Measurements from ENCODE around the gene FGD2.

FGD2 gene

GRCh38 chr6:36997811-36998722 lies 7.4 kb upstream of the FGD2 start:
- DNase-seq = no peak

DNA sequence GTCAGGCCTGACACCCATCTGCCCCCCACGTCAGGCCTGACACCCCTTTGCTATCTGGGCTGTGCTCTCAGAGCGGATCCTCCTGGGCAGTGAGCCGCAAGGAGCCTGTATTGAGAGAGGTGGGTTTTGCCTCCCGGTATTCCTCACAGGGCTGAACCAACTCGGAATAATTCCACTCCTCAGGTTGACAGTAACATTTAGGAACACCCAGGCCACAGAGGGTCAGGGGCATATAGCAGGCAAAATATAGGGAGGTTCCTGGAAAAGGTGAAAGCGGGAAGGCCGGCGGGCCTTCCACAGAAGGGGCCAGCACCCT lies 6.8 kb upstream of the FGD2 start:
- no peak for DNase-seq

GRCh38 chr6:36999061-36999750 lies 6.2 kb upstream of the FGD2 start:
- no peak for DNase-seq

GRCh38 chr6:36999751-37000125 lies 5.7 kb upstream of the FGD2 start:
- no peak for DNase-seq

DNA sequence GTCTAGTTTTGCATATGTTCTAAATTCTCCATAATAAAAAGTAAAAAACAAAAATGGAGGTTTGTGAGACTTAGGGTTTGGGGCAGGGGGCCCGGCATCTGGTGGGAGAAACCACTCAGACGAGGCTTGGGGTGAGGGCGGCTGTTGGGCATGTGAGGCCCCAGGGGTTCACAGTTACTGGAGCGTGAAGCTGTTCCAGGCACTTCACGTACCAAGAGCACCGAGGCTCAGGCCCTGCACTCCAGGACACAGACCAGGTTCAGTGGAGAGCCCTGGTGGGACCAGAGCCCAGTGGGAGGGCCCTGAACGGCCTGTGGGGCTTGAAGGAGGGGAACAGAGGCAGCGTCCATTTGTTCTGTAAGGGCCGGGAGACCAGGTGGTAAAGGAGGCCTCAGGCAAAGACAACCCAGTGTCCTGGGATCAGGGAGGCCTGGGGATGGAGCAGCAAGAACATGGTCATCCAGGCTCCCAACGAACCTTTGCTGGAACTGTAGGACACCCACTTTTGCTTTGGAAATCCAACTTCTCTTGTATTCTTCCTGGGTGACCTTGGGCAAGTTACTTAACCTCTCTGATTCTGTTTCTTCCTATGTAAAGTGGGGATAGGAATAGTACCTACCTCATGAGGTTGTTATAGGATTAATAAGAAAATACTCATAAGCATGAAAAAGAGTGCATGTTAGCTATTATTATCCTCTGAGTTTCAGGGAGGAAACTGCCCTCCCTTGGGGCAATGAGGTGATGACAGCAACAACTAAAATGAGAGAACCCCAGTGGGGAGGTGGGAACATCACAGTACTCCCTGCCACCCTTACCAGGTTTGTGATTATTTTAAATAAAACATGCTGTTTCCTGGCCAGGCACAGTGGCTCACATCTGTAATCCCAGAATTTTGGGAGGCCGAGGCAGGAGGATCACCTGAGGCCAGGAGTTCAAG lies 1.1 kb upstream of the FGD2 start:
- no peak for DNase-seq

GRCh38 chr6:37005827-37006567 lies 542 bp downstream of the FGD2 start:
- DNase-seq = no peak

- peak; percentile 94 for DNase-seq
Observed at GRCh38 chr6:37006793-37007339, 1.4 kb downstream of the FGD2 start.

DNA sequence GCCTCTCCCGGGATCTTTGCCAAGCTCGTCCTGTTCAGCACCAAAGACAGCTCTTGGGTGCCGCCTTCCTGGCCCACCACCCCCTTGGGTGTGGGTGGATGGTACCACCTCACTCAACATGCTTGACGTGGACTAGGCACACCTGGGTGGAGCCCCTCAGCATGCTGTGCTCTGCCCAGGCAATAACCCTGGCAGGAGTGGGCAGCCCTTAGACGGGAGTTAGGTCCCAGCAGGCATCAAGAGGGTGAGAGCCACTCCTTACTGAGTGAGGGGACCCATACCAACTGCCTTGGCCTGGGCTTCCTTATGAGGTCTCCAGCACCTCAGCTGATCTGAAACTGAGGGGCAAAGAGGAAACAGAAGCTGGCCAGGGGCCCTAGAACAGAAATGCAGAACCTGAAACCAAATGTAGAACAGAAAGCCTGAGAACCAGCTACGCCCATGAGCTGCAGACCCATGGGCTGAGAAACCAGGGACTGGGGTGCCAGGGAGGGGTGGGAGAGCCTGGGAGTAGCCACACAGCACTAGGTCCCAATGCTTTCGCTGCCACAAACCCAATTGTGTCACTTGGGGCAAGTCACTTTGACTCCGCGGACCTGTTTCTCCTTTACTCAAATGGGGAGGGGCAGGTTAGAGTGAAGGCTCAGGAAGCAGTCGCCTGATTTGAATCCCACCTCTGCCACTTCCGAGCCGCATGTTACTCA lies 2.0 kb downstream of the FGD2 start:
- no peak for DNase-seq

GRCh38 chr6:37008484-37009465 lies 3.3 kb downstream of the FGD2 start:
- DNase-seq = no peak

GRCh38 chr6:37010402-37010892 lies 5.0 kb downstream of the FGD2 start:
- DNase-seq = no peak

DNA sequence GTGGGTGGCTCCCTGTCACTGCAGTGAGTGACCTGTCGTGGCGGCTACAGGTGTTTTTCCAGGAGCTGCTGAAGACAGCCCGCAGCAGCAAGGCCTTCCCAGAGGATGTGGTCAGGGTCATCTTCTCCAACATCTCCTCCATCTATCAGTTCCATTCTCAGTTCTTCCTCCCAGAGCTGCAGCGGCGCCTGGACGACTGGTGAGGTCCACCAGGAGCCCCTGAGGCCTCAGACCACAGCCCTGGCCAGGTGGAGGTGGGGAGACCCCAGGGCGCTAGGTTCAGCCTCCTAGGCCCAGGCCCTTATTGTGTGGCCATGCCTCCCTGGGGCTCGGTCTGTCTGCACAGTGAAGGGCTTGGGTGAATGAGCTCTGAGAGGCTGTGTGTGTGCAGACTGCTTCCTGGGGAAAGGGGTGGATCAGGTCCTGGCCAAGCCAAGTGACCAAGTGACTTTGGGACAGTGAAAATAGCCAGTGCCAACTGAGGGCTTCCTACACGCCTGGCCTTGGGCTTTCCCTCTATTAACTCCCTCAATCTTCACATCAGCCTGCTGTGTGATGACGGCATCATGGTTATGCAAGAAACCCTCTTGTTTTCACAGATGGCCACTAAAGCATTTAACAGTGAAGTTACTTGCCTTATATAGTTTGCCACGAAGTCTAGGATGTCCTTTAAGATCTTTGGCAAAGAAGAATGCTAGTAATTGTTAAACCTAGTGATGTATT lies 6.4 kb downstream of the FGD2 start:
- peak; percentile 52 for DNase-seq

DNA sequence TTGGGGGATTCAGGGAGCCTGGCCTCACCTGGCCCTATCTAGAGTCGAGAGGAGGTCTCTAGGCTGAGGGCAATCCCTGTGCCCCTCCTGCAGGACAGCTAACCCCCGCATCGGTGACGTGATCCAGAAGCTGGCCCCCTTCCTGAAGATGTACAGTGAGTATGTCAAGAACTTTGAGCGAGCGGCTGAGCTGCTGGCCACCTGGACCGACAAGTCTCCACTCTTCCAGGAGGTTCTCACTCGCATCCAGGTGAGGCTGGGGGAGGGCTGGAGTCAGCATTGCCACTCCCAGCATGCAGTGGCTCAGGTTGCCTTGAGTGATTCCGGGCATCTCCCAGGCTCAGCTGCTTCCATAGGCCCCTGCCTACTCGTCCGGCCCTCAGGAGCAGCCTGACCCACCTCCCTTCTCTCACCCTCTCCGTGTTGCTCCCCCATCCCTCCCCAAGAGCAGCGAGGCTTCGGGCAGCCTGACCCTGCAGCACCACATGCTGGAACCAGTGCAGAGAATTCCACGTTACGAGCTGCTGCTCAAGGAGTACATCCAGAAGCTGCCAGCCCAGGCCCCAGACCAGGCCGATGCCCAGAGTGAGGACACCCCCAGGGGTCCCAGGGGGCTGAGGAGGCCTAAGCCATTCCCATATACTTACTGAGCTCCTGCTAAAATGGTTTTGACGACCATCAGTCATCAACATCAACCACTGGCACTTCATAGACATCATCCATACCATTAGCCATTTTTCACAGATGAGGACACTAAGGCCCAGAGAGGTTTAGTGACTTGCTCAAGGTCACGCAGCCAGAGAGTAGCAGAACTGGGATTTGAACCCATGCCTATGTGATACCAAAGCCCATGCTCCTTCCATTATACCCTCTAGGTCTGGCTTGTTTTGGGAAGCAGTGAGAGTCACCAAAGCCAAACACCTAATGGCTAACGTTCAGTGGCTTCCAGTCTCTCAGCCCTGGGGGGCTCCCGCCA lies 8.3 kb downstream of the FGD2 start:
- no peak for DNase-seq

DNA sequence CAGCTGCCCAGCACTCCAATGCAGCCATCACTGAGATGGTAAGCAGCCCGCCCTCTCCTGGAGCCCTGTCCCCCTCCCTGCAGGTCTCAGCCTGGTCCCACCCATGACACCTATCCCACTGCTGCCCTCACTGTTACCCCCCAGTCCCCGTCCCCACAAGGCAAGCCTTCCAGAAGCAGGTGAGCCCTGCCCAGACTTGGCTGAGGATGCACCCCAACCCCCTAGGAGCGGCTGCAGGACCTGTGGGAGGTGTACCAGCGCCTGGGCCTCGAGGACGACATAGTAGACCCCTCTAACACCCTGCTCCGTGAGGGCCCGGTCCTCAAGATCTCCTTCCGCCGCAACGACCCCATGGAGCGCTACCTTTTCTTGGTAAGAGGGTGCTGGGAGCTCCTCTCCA lies 9.2 kb downstream of the FGD2 start:
- no peak for DNase-seq

DNA sequence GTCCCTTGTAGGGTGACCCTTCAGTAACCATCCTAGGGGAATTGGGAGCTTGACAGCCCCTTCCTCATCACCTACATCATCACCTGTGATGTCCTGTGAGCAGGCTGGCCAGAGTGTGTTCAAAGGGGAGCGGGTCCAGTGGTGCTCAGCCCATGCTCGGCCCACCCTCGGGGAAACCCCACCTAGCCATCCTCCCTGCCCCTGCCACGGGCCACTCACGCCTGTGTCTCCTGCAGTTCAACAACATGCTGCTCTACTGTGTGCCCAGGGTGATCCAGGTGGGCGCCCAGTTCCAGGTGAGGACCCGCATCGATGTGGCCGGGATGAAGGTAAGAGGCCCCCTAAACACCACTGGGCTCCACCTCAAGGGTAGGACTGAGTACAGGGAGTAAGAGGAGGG lies 10.1 kb downstream of the FGD2 start:
- no peak for DNase-seq

DNA sequence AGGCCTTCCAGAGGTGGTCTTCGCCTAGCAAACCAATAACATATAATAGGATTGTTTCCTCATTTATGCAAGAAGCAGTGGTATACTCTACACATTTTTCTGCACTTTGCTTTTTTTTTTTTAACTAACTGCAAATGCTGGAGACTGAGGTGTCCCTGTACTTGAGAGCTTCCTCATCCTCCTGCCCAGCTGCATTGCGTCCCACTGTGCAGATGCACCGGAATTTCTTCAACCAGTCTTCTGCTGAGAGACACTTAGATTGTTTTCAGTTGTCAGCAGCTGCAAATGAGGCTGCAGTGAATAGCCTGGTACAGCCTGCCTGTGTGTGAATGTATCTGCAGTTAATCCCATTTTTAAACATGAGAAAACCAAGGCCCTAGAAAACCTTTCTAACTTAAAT lies 11.5 kb downstream of the FGD2 start:
- no peak for DNase-seq

DNA sequence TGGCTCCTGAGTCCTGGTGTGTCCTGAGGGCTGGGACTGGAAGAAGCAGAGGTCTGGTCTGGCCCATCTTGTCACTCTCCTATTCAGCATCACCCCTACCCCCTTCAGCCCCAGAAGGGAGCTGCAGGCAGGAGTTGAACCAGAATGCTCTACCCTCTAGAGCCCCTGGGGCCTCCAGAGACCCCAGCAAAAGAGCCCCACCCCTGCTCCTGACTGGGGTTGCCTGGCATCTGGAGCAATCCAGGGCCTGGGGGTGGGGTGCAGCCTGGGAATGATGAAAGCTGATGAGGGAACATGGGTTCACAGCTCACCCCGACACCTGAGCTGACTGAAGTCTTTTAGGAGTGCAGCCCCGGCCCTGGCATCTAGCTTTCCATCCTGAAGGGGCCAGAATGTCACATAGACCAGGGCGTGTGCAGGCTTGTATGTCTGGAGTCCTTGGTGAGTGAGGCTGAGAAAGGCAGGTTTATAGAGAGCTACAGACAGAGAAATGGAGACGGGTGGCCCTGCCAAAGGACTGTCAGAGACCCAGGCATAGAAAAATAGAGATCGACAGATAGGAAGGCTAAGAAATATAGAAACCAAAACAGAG lies 12.2 kb downstream of the FGD2 start:
- no peak for DNase-seq

DNA sequence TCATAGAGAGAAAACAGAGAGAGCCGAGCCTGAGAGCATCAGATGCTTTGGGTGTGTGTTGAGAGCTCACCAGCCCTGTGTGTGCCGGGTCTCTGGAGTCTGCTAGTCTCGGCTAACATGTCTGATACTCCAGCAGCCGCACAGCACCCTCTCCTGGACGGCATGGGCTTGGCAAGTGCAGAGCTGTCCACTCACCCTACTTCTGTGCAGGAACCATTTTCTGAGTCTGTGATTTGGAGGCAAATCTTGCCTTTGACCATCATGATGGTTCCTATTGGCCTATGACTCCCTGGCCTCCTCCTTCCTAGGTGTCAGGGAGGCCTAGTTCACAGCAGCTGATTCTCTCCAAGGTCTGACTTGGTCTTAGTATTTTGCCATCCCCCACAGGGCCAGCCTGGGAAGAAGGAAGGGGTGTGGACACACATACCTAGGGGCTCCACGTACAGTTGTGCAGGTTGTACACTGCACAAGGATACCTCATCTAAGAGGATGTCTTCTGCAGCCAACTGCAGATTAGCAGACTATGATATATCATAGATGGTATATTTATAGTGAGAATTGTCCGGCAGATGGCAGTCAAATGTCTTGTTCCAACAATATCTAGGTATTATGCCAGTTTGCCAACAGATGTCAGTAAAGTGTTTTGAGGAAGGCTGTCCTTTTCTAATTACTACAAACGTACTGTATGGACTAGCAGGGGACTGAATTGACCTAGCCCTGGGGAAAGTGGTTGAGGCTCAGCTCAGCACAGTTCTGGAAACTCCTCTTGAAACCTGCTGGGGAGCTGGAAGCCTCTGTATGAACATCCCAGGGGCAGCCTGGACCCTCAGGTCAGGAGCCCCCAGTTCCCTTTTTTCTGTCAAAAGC lies 13.0 kb downstream of the FGD2 start:
- peak; percentile 88 for DNase-seq

All from EL (cell line).